HUES64 (cell line): ENCODE results near the gene SLC35F3.
"Not testable (repeated sequence)": the region's sequence is repeated elsewhere in the genome, so short reads cannot be mapped to it uniquely, and the experiment has no call there.

Source experiments
- H3K27ac ChIP-seq: 2 replicates; pipeline ENCODE4 v1.7.0; 2013; ENCODE audit warnings: low read depth, low read length, inconsistent platforms
- H3K27me3 ChIP-seq: 2 replicates; pipeline ENCODE4 v1.6.1; 2013; ENCODE audit warnings: mild to moderate bottlenecking, low read length; ENCODE audit not compliant: insufficient read depth
- H3K36me3 ChIP-seq: 2 replicates; pipeline ENCODE4 v1.6.1; 2013; ENCODE audit warnings: mild to moderate bottlenecking, low read length; ENCODE audit not compliant: insufficient read depth
- H3K4me1 ChIP-seq: 2 replicates; pipeline ENCODE4 v1.6.1; 2013; ENCODE audit warnings: mild to moderate bottlenecking, low read length, moderate library complexity; ENCODE audit not compliant: insufficient read depth
- H3K4me3 ChIP-seq: 2 replicates; pipeline ENCODE4 v1.5.1; 2013; ENCODE audit warnings: mild to moderate bottlenecking, low read length, moderate library complexity
- H3K9ac ChIP-seq: 2 replicates; pipeline ENCODE4 v1.6.1; 2013; ENCODE audit warnings: mild to moderate bottlenecking, low read depth, low read length
- H3K9me3 ChIP-seq: 2 replicates; pipeline ENCODE4 v1.6.1; 2013; ENCODE audit warnings: low read depth, low read length; ENCODE audit not compliant: insufficient read depth
- WGBS: fragments of 150-250, 120-280 bp; methylation state at CpG from one replicate; pipeline ENCODE4 v1.1.7; 2013; ENCODE audit warnings: missing lambda C conversion rate; 5-methylcytosine and 5-hydroxymethylcytosine counted together

SLC35F3 gene

DNA sequence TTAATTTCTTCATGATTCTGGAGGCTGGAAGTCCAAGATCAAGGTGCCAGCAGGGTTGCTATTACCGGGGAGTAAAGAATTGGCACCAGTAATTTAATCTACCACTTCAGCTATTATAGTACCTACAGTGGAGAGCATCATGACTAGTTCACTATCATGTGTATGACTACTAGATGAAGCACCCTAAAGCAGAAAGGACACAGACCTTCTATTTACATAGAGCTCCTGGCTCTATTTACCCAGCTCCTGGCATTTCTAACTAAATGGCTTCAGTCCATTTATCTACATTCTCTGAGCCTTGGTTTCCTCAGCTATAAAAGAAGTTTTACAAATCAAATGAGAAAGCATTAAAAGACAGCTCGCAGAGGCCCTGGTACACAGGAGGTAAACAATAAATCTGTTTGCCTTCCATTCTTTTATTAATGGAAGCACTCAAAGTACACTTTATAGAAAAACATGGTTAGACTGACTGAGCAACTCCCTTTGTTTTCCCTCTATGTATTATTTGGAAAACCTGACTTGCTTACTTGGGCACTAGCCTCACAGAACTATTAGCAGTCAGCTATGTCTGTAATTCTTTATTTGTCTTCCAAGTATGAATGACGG, 203.0 kb downstream of the SLC35F3 start:
- Histone ChIP-seq H3K36me3 (no peaks in the 10 kb centered on the region), H3K9ac (no peak overlapping the region), H3K4me3 (no peak overlapping the region), H3K27me3 (no peaks in the 10 kb centered on the region), H3K27ac (no peak overlapping the region), H3K9me3 (no peaks in the 10 kb centered on the region), H3K4me1 (0 out of 2 replicates have a peak, but pooled peaks cover 3% of the 10 kb centered on the region)
- WGBS, result 97% methylated on average over 3 of the region's 3 CpGs

GRCh38 chr1:234108921-234109320, 204.4 kb downstream of the SLC35F3 start:
- WGBS, result 62% methylated on average over 3 of the region's 3 CpGs
- Histone ChIP-seq H3K27me3 (no peaks in the 10 kb centered on the region), H3K9ac (no peak overlapping the region), H3K4me1 (0 out of 2 replicates have a peak, but pooled peaks cover 3% of the 10 kb centered on the region), H3K9me3 (no peaks in the 10 kb centered on the region), H3K27ac (no peak overlapping the region), H3K4me3 (no peak overlapping the region), H3K36me3 (no peaks in the 10 kb centered on the region)

DNA sequence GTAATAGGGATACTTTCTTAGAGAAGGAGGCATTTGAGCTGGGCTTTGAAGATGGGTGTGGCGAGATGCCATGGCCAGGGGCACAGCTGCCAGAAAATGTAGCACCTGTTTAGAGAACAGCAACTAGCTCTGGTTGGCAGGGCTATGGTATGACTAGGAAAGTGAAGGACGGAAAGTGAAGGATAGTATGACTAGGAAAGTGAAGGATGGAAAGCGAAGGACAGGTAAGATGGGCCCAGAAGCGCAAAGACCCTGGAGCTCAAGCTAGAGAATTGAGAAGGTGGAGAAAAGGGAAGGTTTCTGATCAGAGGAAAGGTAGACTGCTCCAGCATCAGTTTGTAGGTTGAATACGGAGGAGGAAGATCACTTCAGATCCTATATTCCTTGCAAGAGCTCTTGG, 205.4 kb downstream of the SLC35F3 start:
- Histone ChIP-seq H3K9ac (no peak overlapping the region), H3K4me3 (no peak overlapping the region), H3K4me1 (0 out of 2 replicates have a peak, but pooled peaks cover 3% of the 10 kb centered on the region), H3K9me3 (no peaks in the 10 kb centered on the region), H3K27ac (no peak overlapping the region), H3K36me3 (no peaks in the 10 kb centered on the region), H3K27me3 (no peaks in the 10 kb centered on the region)
- WGBS, result 87% methylated on average over 5 of the region's 5 CpGs

GRCh38 chr1:234111458-234112142, 207.1 kb downstream of the SLC35F3 start:
- no peak overlapping the region for H3K9ac ChIP-seq
- H3K36me3 ChIP-seq, result no peaks in the 10 kb centered on the region
- H3K4me3 ChIP-seq, result no peak overlapping the region
- 0 out of 2 replicates have a peak, but pooled peaks cover 3% of the 10 kb centered on the region for H3K4me1 ChIP-seq
- H3K27me3 ChIP-seq, result no peaks in the 10 kb centered on the region
- H3K9me3 ChIP-seq, result no peaks in the 10 kb centered on the region
- H3K27ac ChIP-seq, result no peak overlapping the region
- WGBS, result 50% methylated on average over 17 of the region's 17 CpGs

- Histone ChIP-seq H3K9ac (no peak overlapping the region), H3K27me3 (no peaks in the 10 kb centered on the region), H3K36me3 (no peaks in the 10 kb centered on the region), H3K27ac (no peak overlapping the region), H3K9me3 (no peaks in the 10 kb centered on the region), H3K4me1 (no peaks in the 10 kb centered on the region), H3K4me3 (no peak overlapping the region)
- 36% methylated on average over 11 of the region's 11 CpGs for WGBS
Observed at GRCh38 chr1:234114648-234115307, 210.3 kb downstream of the SLC35F3 start.

GRCh38 chr1:234118911-234119310, 214.4 kb downstream of the SLC35F3 start:
- no peaks in the 10 kb centered on the region for H3K27me3 ChIP-seq
- no peak overlapping the region for H3K9ac ChIP-seq
- no peak overlapping the region for H3K4me3 ChIP-seq
- H3K9me3 ChIP-seq, result no peaks in the 10 kb centered on the region
- no peaks in the 10 kb centered on the region for H3K4me1 ChIP-seq
- no peak overlapping the region for H3K27ac ChIP-seq
- H3K36me3 ChIP-seq, result no peaks in the 10 kb centered on the region

- no peaks in the 10 kb centered on the region for H3K27me3 ChIP-seq
Observed at GRCh38 chr1:234119431-234119830, 215.0 kb downstream of the SLC35F3 start.

GRCh38 chr1:234120327-234120944, 216.0 kb downstream of the SLC35F3 start:
- Histone ChIP-seq H3K27me3 (0 out of 2 replicates have a peak, but pooled peaks cover 3% of the 10 kb centered on the region), H3K9me3 (no peaks in the 10 kb centered on the region), H3K36me3 (no peaks in the 10 kb centered on the region), H3K27ac (no peak overlapping the region), H3K9ac (no peak overlapping the region), H3K4me3 (no peak overlapping the region), H3K4me1 (0 out of 2 replicates have a peak, but pooled peaks cover under 1% of the 10 kb centered on the region)
- WGBS, result 80% methylated on average over 7 of the region's 7 CpGs

More at GRCh38 chr1:234119431-234119830, 215.0 kb downstream of the SLC35F3 start:
- no peaks in the 10 kb centered on the region for H3K9me3 ChIP-seq
- no peak overlapping the region for H3K4me3 ChIP-seq
- no peak overlapping the region for H3K9ac ChIP-seq
- no peak overlapping the region for H3K27ac ChIP-seq
- no peaks in the 10 kb centered on the region for H3K4me1 ChIP-seq
- H3K36me3 ChIP-seq, result no peaks in the 10 kb centered on the region
- WGBS, result 88% methylated on average over 5 of the region's 5 CpGs

- not testable (repeated sequence) for H3K27ac ChIP-seq, H3K4me3 ChIP-seq, H3K9me3 ChIP-seq, H3K36me3 ChIP-seq, H3K9ac ChIP-seq, H3K4me1 ChIP-seq, H3K27me3 ChIP-seq
- WGBS, result 94% methylated on average over 3 of the region's 3 CpGs
Observed at GRCh38 chr1:234121659-234122058, 217.2 kb downstream of the SLC35F3 start.

DNA sequence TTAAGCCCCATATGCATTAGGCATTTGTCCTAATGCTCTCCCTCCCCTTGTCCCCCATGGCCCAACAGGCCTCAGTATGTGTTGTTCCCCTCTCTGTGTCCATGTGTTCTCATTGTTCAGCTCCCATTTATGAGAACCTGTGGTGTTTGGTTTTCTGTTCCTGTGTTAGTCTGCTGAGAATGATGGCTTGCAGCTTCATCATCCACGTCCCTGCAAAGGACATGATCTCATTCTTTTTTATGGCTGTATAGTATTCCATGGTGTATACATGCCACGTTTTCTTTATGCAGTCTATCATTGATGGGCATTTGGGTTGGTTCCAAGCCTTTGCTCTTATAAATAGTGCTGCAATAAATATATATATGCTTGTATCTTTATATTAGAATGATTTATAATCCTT, 218.1 kb downstream of the SLC35F3 start:
- H3K27me3 ChIP-seq, H3K4me3 ChIP-seq, H3K9me3 ChIP-seq, H3K27ac ChIP-seq, H3K4me1 ChIP-seq, H3K36me3 ChIP-seq, H3K9ac ChIP-seq: not testable (repeated sequence)
- WGBS, result 90% methylated on average over 2 of the region's 2 CpGs

- no peaks in the 10 kb centered on the region for H3K9me3 ChIP-seq
- no peak overlapping the region for H3K27ac ChIP-seq
- 91% methylated on average over 5 of the region's 5 CpGs for WGBS
- no peak overlapping the region for H3K4me3 ChIP-seq
- H3K4me1 ChIP-seq, result 0 out of 2 replicates have a peak, but pooled peaks cover 2% of the 10 kb centered on the region
- no peaks in the 10 kb centered on the region for H3K36me3 ChIP-seq
- 0 out of 2 replicates have a peak, but pooled peaks cover 3% of the 10 kb centered on the region for H3K27me3 ChIP-seq
- H3K9ac ChIP-seq, result no peak overlapping the region
Observed at GRCh38 chr1:234123867-234124266, 219.4 kb downstream of the SLC35F3 start.
